Brain microvascular endothelial cell (primary cell): ENCODE measurements around the gene EXOC4.

Source experiments
- DNase-seq: peaks from one replicate; pipeline ENCODE4 v3.0.0-alpha.2; 2020
- H3K27ac ChIP-seq: fragments of 250-450 bp; sonication (Bioruptor Pico); 2 replicates; pipeline ENCODE4 v1.5.1; 2020; ENCODE audit warnings: mild to moderate bottlenecking, moderate library complexity
- H3K27me3 ChIP-seq: fragments of 250-450 bp; sonication (Bioruptor Pico); replicated peaks from 2 replicates; pipeline ENCODE4 v1.5.1; 2020; ENCODE audit warnings: mild to moderate bottlenecking
- H3K36me3 ChIP-seq: fragments of 250-450 bp; sonication (Bioruptor Pico); replicated peaks from 2 replicates; pipeline ENCODE4 v1.5.1; 2020; ENCODE audit warnings: mild to moderate bottlenecking
- H3K4me3 ChIP-seq: 2 replicates; pipeline ENCODE4 v1.5.1; 2011; ENCODE audit warnings: low read depth, mild to moderate bottlenecking, control low read depth, low read length, moderate library complexity
- CTCF ChIP-seq: IDR thresholded peaks from 2 replicates; pipeline ENCODE4 v1.5.1; 2011; ENCODE audit warnings: low read depth, mild to moderate bottlenecking, moderate library complexity, low read length, control low read depth, inconsistent platforms; ENCODE audit errors: missing control alignments
- in situ Hi-C: cut with HindIII; loops from 2 replicates; pipeline ENCODE4 v1.10.0; 2017; ENCODE audit warnings: low sequenced_read_pairs, low pct_ligation_motif_present

The EXOC4 gene

GRCh38 chr7:133780912-133781311 lies 528.0 kb downstream of the EXOC4 start:
- no peak overlapping the region for H3K27ac ChIP-seq
- no peaks in the 10 kb centered on the region for H3K36me3 ChIP-seq
- no peak overlapping the region for H3K4me3 ChIP-seq
- in situ Hi-C loops = no loop called here
- no peak for TF ChIP-seq CTCF
- no peak for DNase-seq
- H3K27me3 ChIP-seq = no peaks in the 10 kb centered on the region

GRCh38 chr7:133781486-133782090 lies 528.7 kb downstream of the EXOC4 start:
- no peak for TF ChIP-seq CTCF
- H3K4me3 ChIP-seq = no peak overlapping the region
- in situ Hi-C loops = no loop called here
- no peaks in the 10 kb centered on the region for H3K27me3 ChIP-seq
- no peak overlapping the region for H3K27ac ChIP-seq
- H3K36me3 ChIP-seq = no peaks in the 10 kb centered on the region
- DNase-seq = no peak

GRCh38 chr7:133782470-133782869 lies 529.6 kb downstream of the EXOC4 start:
- H3K27ac ChIP-seq = no peak overlapping the region
- no peaks in the 10 kb centered on the region for H3K36me3 ChIP-seq
- H3K4me3 ChIP-seq = no peak overlapping the region
- TF ChIP-seq CTCF = no peak
- in situ Hi-C loops = no loop called here
- no peak for DNase-seq
- no peaks in the 10 kb centered on the region for H3K27me3 ChIP-seq

GRCh38 chr7:133783276-133783675 lies 530.4 kb downstream of the EXOC4 start:
- Histone ChIP-seq H3K27me3 (no peaks in the 10 kb centered on the region), H3K4me3 (no peak overlapping the region), H3K36me3 (no peaks in the 10 kb centered on the region), H3K27ac (no peak overlapping the region)
- DNase-seq = peak; percentile 5
- no peak for TF ChIP-seq CTCF
- in situ Hi-C loops = no loop called here

GRCh38 chr7:133784486-133785001 lies 531.7 kb downstream of the EXOC4 start:
- Histone ChIP-seq H3K27ac (no peak overlapping the region), H3K4me3 (no peak overlapping the region), H3K27me3 (no peaks in the 10 kb centered on the region), H3K36me3 (no peaks in the 10 kb centered on the region)
- in situ Hi-C loops = no loop called here
- no peak for DNase-seq
- no peak for TF ChIP-seq CTCF

- in situ Hi-C loops = no loop called here
- H3K4me3 ChIP-seq = no peak overlapping the region
- DNase-seq = no peak
- no peaks in the 10 kb centered on the region for H3K27me3 ChIP-seq
- H3K36me3 ChIP-seq = no peaks in the 10 kb centered on the region
- no peak overlapping the region for H3K27ac ChIP-seq
- no peak for TF ChIP-seq CTCF
These were observed 533.6 kb downstream of the EXOC4 start for GRCh38 chr7:133786401-133786937.
